Measurements from ENCODE around the gene RUNX2.

- no peak for TF ChIP-seq CTCF (IDR thresholded peaks at IDR 0.05)
- TF ChIP-seq EP300 (IDR thresholded peaks at IDR 0.05) = no peak
Measured at GRCh38 chr6:45567879-45568278, 239.7 kb downstream of the RUNX2 start.

Data from stomach (tissue), 4 donors.